Left colon (tissue), 2 donors: ENCODE results near the gene ADGRB2. TPM values are rescaled to one million over a fixed set of nuclear protein-coding genes. Genes with fewer than 3 reads are reported as not detected.
A peak's percentile ranks its signal among the peaks of the same experiment; 100 is the strongest.

Experiments used
- ATAC-seq: fragments of 200-7000 bp; cut with Tn5 transposase; one replicate; pipeline ENCODE4 v1.9.1; 2020; ENCODE audit warnings: mild to moderate bottlenecking, moderate library complexity
- DNase-seq, 2 donors: peaks; one replicate each; pipeline ENCODE4 v3.0.0-alpha.2; 2020
- intact Hi-C, 2 donors: fragments of 100-400 bp; cut with DNase I in 1 of 2; cut with micrococcal nuclease in 1 of 2; formaldehyde crosslinking; loops; one replicate each; pipeline versions ENCODE4 v1.11.2 to v1.14.0; 2022; cut with DNase I, micrococcal nuclease
- long read RNA-seq: library from polyadenylated mRNA; unstranded; transcript quantifications from one replicate; pipeline ENCODE4 v2.0.0, GENCODE V29; 2021
- total RNA-seq, 2 donors: library from RNA; stranded (reverse); fragmentation: NEBNext Ultra II Directional; extraction: Animal tissue kit (Norgen Biotek cat#: 25700); gene quantifications; one replicate each; pipeline ENCODE4 v1.2.1, GENCODE V29; 2021
- donor health status: DM: no; HTN: no; CAD: no.
- donor health status: DM: yes; HTN: yes; CAD: no.

ADGRB2 gene
- total RNA-seq: under 1 TPM; 0.79 to 0.89 TPM
- long read RNA-seq, partial matches to known transcripts: 0 of 1 reads
- long read RNA-seq, other reads (novel, unspliced or antisense): 1 of 1 reads

GRCh38 chr1:31764312-31765040, at the start of gene ADGRB2:
ADGRB2 (minus strand) TSS chr1:31764340; CDS start chr1:31757221, 7,119 bp downstream.
- intact Hi-C loops: no loop called here
- DNase-seq (peak in 1 of 2 donors; percentile 31), ATAC-seq (peak; percentile 5)

- DNase-seq (no peak), ATAC-seq (no peak)
- intact Hi-C loops: loop anchor here in 1 of 2 donors (10.0 kb wide), 2 partner anchors 103 to 153 kb away; no protein-coding TSS in a partner anchor
Observed at GRCh38 chr1:31812158-31812829, 48.2 kb upstream of the ADGRB2 start.

GRCh38 chr1:31811605-31812004, 47.5 kb upstream of the ADGRB2 start:
- no peak for DNase-seq
- intact Hi-C loops: loop anchor here in 1 of 2 donors (10.0 kb wide), 2 partner anchors 103 to 153 kb away; no protein-coding TSS in a partner anchor
- ATAC-seq: no peak

GRCh38 chr1:31809698-31810097, 45.6 kb upstream of the ADGRB2 start:
- DNase-seq: no peak
- intact Hi-C loops: loop anchor here in 1 of 2 donors (10.0 kb wide), 2 partner anchors 105 to 155 kb away; no protein-coding TSS in a partner anchor

GRCh38 chr1:31807273-31808048, 43.3 kb upstream of the ADGRB2 start:
- no peak for ATAC-seq
- intact Hi-C loops: no loop called here
- DNase-seq: no peak

More at GRCh38 chr1:31809698-31810097, 45.6 kb upstream of the ADGRB2 start:
- ATAC-seq: no peak

- DNase-seq (no peak), ATAC-seq (no peak)
- intact Hi-C loops: no loop called here
Observed at GRCh38 chr1:31805318-31805717, 41.2 kb upstream of the ADGRB2 start.

GRCh38 chr1:31804098-31804497, 40.0 kb upstream of the ADGRB2 start:
- ATAC-seq (no peak), DNase-seq (no peak)
- intact Hi-C loops: no loop called here

GRCh38 chr1:31803610-31804009, 39.5 kb upstream of the ADGRB2 start:
- intact Hi-C loops: no loop called here
- ATAC-seq (no peak), DNase-seq (no peak)

GRCh38 chr1:31802190-31803150, 38.3 kb upstream of the ADGRB2 start:
- DNase-seq (no peak), ATAC-seq (no peak)
- intact Hi-C loops: no loop called here

GRCh38 chr1:31801458-31801857, 37.3 kb upstream of the ADGRB2 start:
- intact Hi-C loops: no loop called here
- no peak for DNase-seq
- no peak for ATAC-seq

- ATAC-seq (no peak), DNase-seq (no peak)
- intact Hi-C loops: no loop called here
Observed at GRCh38 chr1:31800674-31800967, 36.5 kb upstream of the ADGRB2 start.

GRCh38 chr1:31799895-31800673, 35.9 kb upstream of the ADGRB2 start:
- no peak for DNase-seq
- intact Hi-C loops: no loop called here

GRCh38 chr1:31799196-31799894, 35.2 kb upstream of the ADGRB2 start:
- DNase-seq: no peak
- intact Hi-C loops: no loop called here
- no peak for ATAC-seq

More at GRCh38 chr1:31799895-31800673, 35.9 kb upstream of the ADGRB2 start:
- no peak for ATAC-seq

GRCh38 chr1:31798433-31799195, 34.5 kb upstream of the ADGRB2 start:
- no peak for ATAC-seq
- intact Hi-C loops: no loop called here
- DNase-seq: no peak

GRCh38 chr1:31798086-31798432, 33.9 kb upstream of the ADGRB2 start:
- no peak for DNase-seq
- intact Hi-C loops: no loop called here
- no peak for ATAC-seq

- no peak for ATAC-seq
- DNase-seq: no peak
- intact Hi-C loops: no loop called here
Observed at GRCh38 chr1:31797216-31797615, 33.1 kb upstream of the ADGRB2 start.
